ENCODE results near the gene SNRNP200. TPM values are rescaled to one million over a fixed set of nuclear protein-coding genes. Genes with fewer than 3 reads are reported as not detected.

The SNRNP200 gene
- total and polyA plus RNA-seq, 2 donors from 2014 or later = 46.7 to 118 TPM

GRCh38 chr2:96233436-96233835, 71.9 kb downstream of the SNRNP200 start:
- Histone ChIP-seq H3K9me3 (ENCODE audit: control insufficient read depth in 2 of 3, insufficient read depth in 1 of 3, low read length in 3 of 3) (no peaks in the 10 kb centered on the region), H3K27ac (ENCODE audit: low read depth in 2 of 2, low read length in 2 of 2) (no peak overlapping the region), H3K27me3 (ENCODE audit: control insufficient read depth, insufficient read depth, low read length) (no peaks in the 10 kb centered on the region), H3K9ac (ENCODE audit: low read length in 3 of 3) (no peak overlapping the region), H3K36me3 (ENCODE audit: control insufficient read depth in 2 of 3, insufficient read depth in 3 of 3, low read length in 3 of 3) (no peaks in the 10 kb centered on the region), H3K4me3 (ENCODE audit: low read length in 3 of 3) (no peak overlapping the region), H3K4me1 (ENCODE audit: control insufficient read depth in 2 of 3, insufficient read depth in 2 of 3, low read depth in 1 of 3, low read length in 3 of 3) (no peaks in the 10 kb centered on the region)
- intact Hi-C loops (cut with DNase I) = no loop called here
- DNase-seq = no peak
- FAIRE-seq = no peak
- TF ChIP-seq CTCF (IDR thresholded peaks at IDR 0.05; ENCODE audit: borderline replicate concordance, extremely low read depth, insufficient read depth) = no peak

GRCh38 chr2:96231316-96231715, 74.0 kb downstream of the SNRNP200 start:
- FAIRE-seq = no peak
- H3K9ac ChIP-seq (ENCODE audit: low read length in 3 of 3) = no peak overlapping the region
- H3K36me3 ChIP-seq (ENCODE audit: control insufficient read depth in 2 of 3, insufficient read depth in 3 of 3, low read length in 3 of 3) = no peaks in the 10 kb centered on the region
- H3K4me1 ChIP-seq (ENCODE audit: control insufficient read depth in 2 of 3, insufficient read depth in 2 of 3, low read depth in 1 of 3, low read length in 3 of 3) = no peaks in the 10 kb centered on the region
- no peak for TF ChIP-seq CTCF (IDR thresholded peaks at IDR 0.05; ENCODE audit: borderline replicate concordance, extremely low read depth, insufficient read depth)
- no peaks in the 10 kb centered on the region for H3K27me3 ChIP-seq (ENCODE audit: control insufficient read depth, insufficient read depth, low read length)
- DNase-seq = no peak
- H3K4me3 ChIP-seq (ENCODE audit: low read length in 3 of 3) = no peak overlapping the region
- intact Hi-C loops (cut with DNase I) = no loop called here
- no peaks in the 10 kb centered on the region for H3K9me3 ChIP-seq (ENCODE audit: control insufficient read depth in 2 of 3, insufficient read depth in 1 of 3, low read length in 3 of 3)
- H3K27ac ChIP-seq (ENCODE audit: low read depth in 2 of 2, low read length in 2 of 2) = no peak overlapping the region

GRCh38 chr2:96225016-96225533, 80.3 kb downstream of the SNRNP200 start:
- TF ChIP-seq CTCF (IDR thresholded peaks at IDR 0.05; ENCODE audit: borderline replicate concordance, extremely low read depth, insufficient read depth) = no peak
- no peaks in the 10 kb centered on the region for H3K27me3 ChIP-seq (ENCODE audit: control insufficient read depth, insufficient read depth, low read length)
- no peak overlapping the region for H3K27ac ChIP-seq (ENCODE audit: low read depth in 2 of 2, low read length in 2 of 2)
- DNase-seq = no peak
- H3K4me3 ChIP-seq (ENCODE audit: low read length in 3 of 3) = no peak overlapping the region
- H3K9me3 ChIP-seq (ENCODE audit: control insufficient read depth in 2 of 3, insufficient read depth in 1 of 3, low read length in 3 of 3) = no peaks in the 10 kb centered on the region
- H3K9ac ChIP-seq (ENCODE audit: low read length in 3 of 3) = no peak overlapping the region
- intact Hi-C loops (cut with DNase I) = no loop called here
- H3K4me1 ChIP-seq (ENCODE audit: control insufficient read depth in 2 of 3, insufficient read depth in 2 of 3, low read depth in 1 of 3, low read length in 3 of 3) = no peaks in the 10 kb centered on the region
- FAIRE-seq = no peak
- H3K36me3 ChIP-seq (ENCODE audit: control insufficient read depth in 2 of 3, insufficient read depth in 3 of 3, low read length in 3 of 3) = no peaks in the 10 kb centered on the region

Other genes with a start within 250 kb of the SNRNP200 start
- 1.4 TPM for gene ADRA2B, start 189.0 kb downstream of the SNRNP200 start, total RNA-seq
- 4.8 TPM for gene ADRA2B, start 189.0 kb downstream of the SNRNP200 start, polyA plus RNA-seq (ENCODE audit: insufficient read depth, low read depth, low replicate concordance)
- gene ASTL, start 167.0 kb downstream of the SNRNP200 start, total RNA-seq = not detected
- gene ASTL, start 167.0 kb downstream of the SNRNP200 start, polyA plus RNA-seq (ENCODE audit: insufficient read depth, low read depth, low replicate concordance) = not detected
- gene DUSP2, start 160.1 kb downstream of the SNRNP200 start, total RNA-seq = 11.8 TPM
- 5.6 TPM for gene DUSP2, start 160.1 kb downstream of the SNRNP200 start, polyA plus RNA-seq (ENCODE audit: insufficient read depth, low read depth, low replicate concordance)
- 112 TPM for gene STARD7, start 96.7 kb downstream of the SNRNP200 start, total RNA-seq
- 96.6 TPM for gene STARD7, start 96.7 kb downstream of the SNRNP200 start, polyA plus RNA-seq (ENCODE audit: insufficient read depth, low read depth, low replicate concordance)
- 72.3 TPM for gene TMEM127, start 39.5 kb downstream of the SNRNP200 start, total RNA-seq
- gene TMEM127, start 39.5 kb downstream of the SNRNP200 start, polyA plus RNA-seq (ENCODE audit: insufficient read depth, low read depth, low replicate concordance) = 37.4 TPM
- 63.0 TPM for gene CIAO1, start 39.3 kb downstream of the SNRNP200 start, total RNA-seq
- gene CIAO1, start 39.3 kb downstream of the SNRNP200 start, polyA plus RNA-seq (ENCODE audit: insufficient read depth, low read depth, low replicate concordance) = 48.2 TPM
- 1.2 TPM for gene ITPRIPL1, start 19.8 kb upstream of the SNRNP200 start, total RNA-seq
- gene ITPRIPL1, start 19.8 kb upstream of the SNRNP200 start, polyA plus RNA-seq (ENCODE audit: insufficient read depth, low read depth, low replicate concordance) = 0.73 TPM
- 0.72 TPM for gene NCAPH, start 30.2 kb upstream of the SNRNP200 start, total RNA-seq
- gene NCAPH, start 30.2 kb upstream of the SNRNP200 start, polyA plus RNA-seq (ENCODE audit: insufficient read depth, low read depth, low replicate concordance) = 0.17 TPM
- gene NEURL3, start 199.8 kb upstream of the SNRNP200 start, total RNA-seq = 3.2 TPM
- gene NEURL3, start 199.8 kb upstream of the SNRNP200 start, polyA plus RNA-seq (ENCODE audit: insufficient read depth, low read depth, low replicate concordance) = 11.1 TPM
- gene ARID5A, start 231.2 kb upstream of the SNRNP200 start, total RNA-seq = 26.3 TPM
- 8.6 TPM for gene ARID5A, start 231.2 kb upstream of the SNRNP200 start, polyA plus RNA-seq (ENCODE audit: insufficient read depth, low read depth, low replicate concordance)

Data from kidney (tissue), 14 donors.